ENCODE data around the gene SYTL3.

Gene SYTL3

GRCh38 chr6:158804207-158804606, 154.4 kb downstream of the SYTL3 start:
- DNase-seq: no peak

GRCh38 chr6:158805698-158806377, 156.0 kb downstream of the SYTL3 start:
- no peak for DNase-seq

GRCh38 chr6:158807515-158808441, 157.9 kb downstream of the SYTL3 start:
- no peak for DNase-seq

GRCh38 chr6:158808442-158808833, 158.6 kb downstream of the SYTL3 start:
- DNase-seq: no peak

- DNase-seq: peak; percentile 75
Measured at GRCh38 chr6:158808941-158809678, 159.3 kb downstream of the SYTL3 start.

- no peak for DNase-seq
Measured at GRCh38 chr6:158810155-158811095, 160.6 kb downstream of the SYTL3 start.

GRCh38 chr6:158812611-158813010, 162.8 kb downstream of the SYTL3 start:
- DNase-seq: no peak

- DNase-seq: no peak
Measured at GRCh38 chr6:158813032-158813431, 163.2 kb downstream of the SYTL3 start.

Measured in CD4-positive, alpha-beta T cell treated with Interleukin-15 for 1 hour (primary cell).